Thyroid gland (tissue), 4 donors: ENCODE data around the gene AARS2.

Source experiments
- CTCF ChIP-seq, 6 experiments: fragments of 200-600 bp in 3 of 6; fragments of 450-650 bp in 3 of 6; sonication (generic) in 3 of 6; IDR thresholded peaks; one replicate each; pipeline ENCODE4 v1.5.1; 2016 to 2019; ENCODE audit warnings: antibody characterized with exemption in 6 of 6, mild to moderate bottlenecking in 2 of 6, inconsistent platforms in 1 of 6, moderate library complexity in 1 of 6
- POLR2A ChIP-seq, 2 donors: fragments of 450-650 bp; IDR thresholded peaks; one replicate each; pipeline ENCODE4 v1.6.1; 2017; ENCODE audit warnings: antibody characterized with exemption in 2 of 2, mild to moderate bottlenecking in 2 of 2, moderate library complexity in 1 of 2

- TF ChIP-seq CTCF (IDR thresholded peaks at IDR 0.05) (no peak), POLR2A (IDR thresholded peaks at IDR 0.05) (no peak)
Measured at GRCh38 chr6:44339301-44339700, 26.2 kb upstream of the AARS2 start.
